ENCODE data around the gene ADGRG6.

The ADGRG6 gene

DNA sequence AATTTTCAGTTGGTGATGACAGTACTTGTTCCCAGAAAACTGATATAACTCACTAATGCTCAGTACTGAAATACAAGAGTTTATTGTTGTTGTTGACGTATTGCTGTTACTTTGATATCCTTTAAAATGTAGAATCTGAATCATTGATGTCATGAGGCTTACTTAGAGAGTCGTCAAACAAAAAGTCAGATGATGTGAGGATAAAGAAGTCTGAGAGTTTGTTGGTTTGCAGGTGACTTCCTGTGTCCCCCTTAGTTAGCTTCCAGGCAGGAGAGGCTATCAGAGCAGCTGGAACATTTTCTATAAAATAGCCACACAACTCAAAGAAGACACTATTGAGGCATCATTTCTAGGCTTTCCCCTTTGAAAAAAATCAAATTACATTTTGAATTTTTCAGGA is 97.9 kb downstream of the ADGRG6 start:
- Histone ChIP-seq H3K4me1 (ENCODE audit: control insufficient read depth in 2 of 2, insufficient read depth in 2 of 2, low read length in 2 of 2) (no peaks in the 10 kb centered on the region), H3K27ac (ENCODE audit: low read depth in 2 of 2, low read length in 2 of 2) (no peak overlapping the region)

DNA sequence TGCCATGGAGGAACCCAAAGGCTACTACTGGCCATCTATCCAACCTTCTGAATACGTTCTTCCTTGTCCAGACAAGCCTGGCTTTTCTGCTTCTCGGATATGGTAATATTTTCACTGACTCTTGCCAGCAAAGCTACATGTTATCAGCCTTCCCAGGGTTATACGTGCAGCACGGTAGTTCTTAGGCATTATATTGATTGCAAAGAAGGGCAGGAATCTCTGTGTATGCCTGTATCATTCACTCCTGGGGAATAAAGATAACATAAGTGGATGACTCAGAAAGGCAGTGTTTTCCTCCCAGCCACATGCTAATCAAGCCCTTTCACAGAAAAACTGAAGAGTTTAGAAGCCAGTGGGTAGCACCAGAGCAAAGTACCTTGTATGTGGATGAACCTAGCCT is 98.7 kb downstream of the ADGRG6 start:
- H3K9me3 ChIP-seq (ENCODE audit: control insufficient read depth in 2 of 2, low read length in 2 of 2), result no peaks in the 10 kb centered on the region
- H3K27ac ChIP-seq (ENCODE audit: low read depth in 2 of 2, low read length in 2 of 2), result no peak overlapping the region
- no peaks in the 10 kb centered on the region for H3K36me3 ChIP-seq (ENCODE audit: control insufficient read depth in 2 of 2, insufficient read depth in 2 of 2, low read length in 2 of 2)

More for the DNA sequence above, 97.9 kb downstream of the ADGRG6 start:
- H3K27me3 ChIP-seq (ENCODE audit: control insufficient read depth in 2 of 2, insufficient read depth in 2 of 2, low read length in 2 of 2), result no peaks in the 10 kb centered on the region
- H3K4me3 ChIP-seq (ENCODE audit: low read length in 2 of 2), result no peak overlapping the region
- H3K36me3 ChIP-seq (ENCODE audit: control insufficient read depth in 2 of 2, insufficient read depth in 2 of 2, low read length in 2 of 2), result no peaks in the 10 kb centered on the region
- H3K9ac ChIP-seq (ENCODE audit: low read depth in 1 of 2, low read length in 2 of 2), result no peak overlapping the region
- H3K9me3 ChIP-seq (ENCODE audit: control insufficient read depth in 2 of 2, low read length in 2 of 2), result no peaks in the 10 kb centered on the region

DNA sequence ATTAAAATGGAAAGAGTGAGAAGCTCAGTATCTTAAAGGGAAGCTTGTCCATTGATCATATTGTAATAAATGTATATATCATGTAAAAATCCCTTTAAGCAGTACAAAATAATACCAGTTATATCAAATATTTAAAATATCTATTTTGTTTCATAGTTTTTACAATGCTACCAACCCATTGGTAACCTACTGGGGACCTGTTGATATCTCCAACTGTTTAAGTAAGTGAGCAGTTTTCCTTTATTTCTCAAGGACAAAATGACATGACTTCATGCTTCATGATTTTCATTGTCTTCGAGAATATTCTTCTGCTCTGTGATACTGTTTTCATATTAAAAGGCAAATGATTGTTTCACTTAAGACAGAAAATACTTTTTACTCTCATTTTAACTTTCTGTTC is 100.0 kb downstream of the ADGRG6 start:
- no peak overlapping the region for H3K4me3 ChIP-seq (ENCODE audit: low read length in 2 of 2)
- H3K4me1 ChIP-seq (ENCODE audit: control insufficient read depth in 2 of 2, insufficient read depth in 2 of 2, low read length in 2 of 2), result no peaks in the 10 kb centered on the region
- no peaks in the 10 kb centered on the region for H3K9me3 ChIP-seq (ENCODE audit: control insufficient read depth in 2 of 2, low read length in 2 of 2)
- no peaks in the 10 kb centered on the region for H3K36me3 ChIP-seq (ENCODE audit: control insufficient read depth in 2 of 2, insufficient read depth in 2 of 2, low read length in 2 of 2)
- no peaks in the 10 kb centered on the region for H3K27me3 ChIP-seq (ENCODE audit: control insufficient read depth in 2 of 2, insufficient read depth in 2 of 2, low read length in 2 of 2)
- no peak overlapping the region for H3K9ac ChIP-seq (ENCODE audit: low read depth in 1 of 2, low read length in 2 of 2)
- no peak overlapping the region for H3K27ac ChIP-seq (ENCODE audit: low read depth in 2 of 2, low read length in 2 of 2)

More for the DNA sequence above, 98.7 kb downstream of the ADGRG6 start:
- no peak overlapping the region for H3K4me3 ChIP-seq (ENCODE audit: low read length in 2 of 2)
- no peaks in the 10 kb centered on the region for H3K27me3 ChIP-seq (ENCODE audit: control insufficient read depth in 2 of 2, insufficient read depth in 2 of 2, low read length in 2 of 2)
- H3K4me1 ChIP-seq (ENCODE audit: control insufficient read depth in 2 of 2, insufficient read depth in 2 of 2, low read length in 2 of 2), result no peaks in the 10 kb centered on the region
- no peak overlapping the region for H3K9ac ChIP-seq (ENCODE audit: low read depth in 1 of 2, low read length in 2 of 2)

DNA sequence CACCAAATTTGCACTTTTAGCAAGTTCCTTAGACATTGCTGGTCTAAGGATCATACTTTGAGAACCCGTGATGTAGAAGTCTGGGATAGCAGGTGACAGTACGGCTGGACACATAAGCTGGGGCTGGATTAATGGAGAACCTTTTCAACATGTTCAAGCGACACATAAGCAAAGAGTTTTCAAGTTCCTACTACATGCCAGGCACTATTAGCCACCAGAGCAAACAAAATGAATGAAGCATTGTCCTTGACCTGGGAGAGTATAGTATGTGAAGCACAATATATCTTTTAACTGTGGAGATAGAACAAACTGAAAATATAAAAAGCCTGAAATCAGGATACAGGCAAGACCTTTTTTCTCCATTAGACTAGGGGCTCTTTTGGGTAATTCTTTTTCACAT is 102.9 kb downstream of the ADGRG6 start:
- H3K9ac ChIP-seq (ENCODE audit: low read depth in 1 of 2, low read length in 2 of 2), result no peak overlapping the region
- no peak overlapping the region for H3K4me3 ChIP-seq (ENCODE audit: low read length in 2 of 2)
- no peaks in the 10 kb centered on the region for H3K9me3 ChIP-seq (ENCODE audit: control insufficient read depth in 2 of 2, low read length in 2 of 2)
- H3K27me3 ChIP-seq (ENCODE audit: control insufficient read depth in 2 of 2, insufficient read depth in 2 of 2, low read length in 2 of 2), result no peaks in the 10 kb centered on the region
- no peak overlapping the region for H3K27ac ChIP-seq (ENCODE audit: low read depth in 2 of 2, low read length in 2 of 2)
- no peaks in the 10 kb centered on the region for H3K4me1 ChIP-seq (ENCODE audit: control insufficient read depth in 2 of 2, insufficient read depth in 2 of 2, low read length in 2 of 2)
- no peaks in the 10 kb centered on the region for H3K36me3 ChIP-seq (ENCODE audit: control insufficient read depth in 2 of 2, insufficient read depth in 2 of 2, low read length in 2 of 2)

DNA sequence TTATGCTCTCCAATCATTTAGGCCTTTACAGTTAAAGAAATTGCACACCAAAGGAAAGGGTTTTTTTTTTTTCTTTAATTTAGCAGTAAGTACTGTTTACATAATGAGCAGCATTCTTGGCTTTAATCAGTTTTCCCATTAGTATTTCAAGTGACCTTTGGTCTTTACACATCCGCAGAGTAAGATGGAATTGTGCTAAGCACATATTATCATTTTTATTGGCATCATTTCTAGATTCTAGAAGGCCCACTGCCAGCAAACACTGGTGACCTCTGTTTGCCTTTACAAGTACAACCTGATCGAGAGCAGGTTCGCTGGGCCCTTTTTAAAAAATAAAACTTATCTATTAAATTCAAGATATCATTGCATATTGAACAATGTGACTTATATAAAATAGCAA is 104.3 kb downstream of the ADGRG6 start:
- Histone ChIP-seq H3K27ac (ENCODE audit: low read depth in 2 of 2, low read length in 2 of 2) (no peak overlapping the region), H3K36me3 (ENCODE audit: control insufficient read depth in 2 of 2, insufficient read depth in 2 of 2, low read length in 2 of 2) (no peaks in the 10 kb centered on the region), H3K9ac (ENCODE audit: low read depth in 1 of 2, low read length in 2 of 2) (no peak overlapping the region), H3K4me3 (ENCODE audit: low read length in 2 of 2) (no peak overlapping the region), H3K9me3 (ENCODE audit: control insufficient read depth in 2 of 2, low read length in 2 of 2) (no peaks in the 10 kb centered on the region), H3K27me3 (ENCODE audit: control insufficient read depth in 2 of 2, insufficient read depth in 2 of 2, low read length in 2 of 2) (no peaks in the 10 kb centered on the region), H3K4me1 (ENCODE audit: control insufficient read depth in 2 of 2, insufficient read depth in 2 of 2, low read length in 2 of 2) (no peaks in the 10 kb centered on the region)

DNA sequence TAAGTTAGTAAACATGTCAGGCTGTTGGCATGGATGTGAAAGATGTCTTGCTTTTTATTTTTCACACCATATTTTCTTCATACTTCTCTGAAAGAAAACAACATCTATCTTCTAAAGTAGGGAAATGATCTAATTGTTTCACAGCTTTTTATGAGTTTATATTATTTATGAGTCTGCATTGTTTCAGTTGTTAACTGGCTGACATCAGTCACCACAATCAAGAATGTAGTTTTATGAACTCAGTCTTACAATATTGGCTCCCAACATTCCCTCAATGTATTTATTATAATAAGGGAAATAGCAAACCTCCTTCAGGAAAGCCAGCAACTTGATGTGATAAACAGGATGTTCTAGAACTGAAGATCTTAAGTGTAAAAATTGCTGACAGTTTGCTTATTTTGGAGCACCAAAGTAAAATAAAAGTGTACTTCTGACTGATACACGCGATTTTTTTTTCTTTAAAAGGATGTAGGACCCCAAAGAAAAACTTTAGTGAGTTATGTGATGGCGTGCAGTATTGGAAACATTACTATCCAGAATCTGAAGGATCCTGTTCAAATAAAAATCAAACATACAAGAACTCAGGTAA is 106.0 kb downstream of the ADGRG6 start:
- H3K4me3 ChIP-seq (ENCODE audit: low read length in 2 of 2), result no peak overlapping the region
- H3K36me3 ChIP-seq (ENCODE audit: control insufficient read depth in 2 of 2, insufficient read depth in 2 of 2, low read length in 2 of 2), result no peaks in the 10 kb centered on the region
- no peaks in the 10 kb centered on the region for H3K9me3 ChIP-seq (ENCODE audit: control insufficient read depth in 2 of 2, low read length in 2 of 2)
- H3K4me1 ChIP-seq (ENCODE audit: control insufficient read depth in 2 of 2, insufficient read depth in 2 of 2, low read length in 2 of 2), result no peaks in the 10 kb centered on the region
- H3K9ac ChIP-seq (ENCODE audit: low read depth in 1 of 2, low read length in 2 of 2), result no peak overlapping the region
- H3K27me3 ChIP-seq (ENCODE audit: control insufficient read depth in 2 of 2, insufficient read depth in 2 of 2, low read length in 2 of 2), result no peaks in the 10 kb centered on the region
- H3K27ac ChIP-seq (ENCODE audit: low read depth in 2 of 2, low read length in 2 of 2), result no peak overlapping the region

DNA sequence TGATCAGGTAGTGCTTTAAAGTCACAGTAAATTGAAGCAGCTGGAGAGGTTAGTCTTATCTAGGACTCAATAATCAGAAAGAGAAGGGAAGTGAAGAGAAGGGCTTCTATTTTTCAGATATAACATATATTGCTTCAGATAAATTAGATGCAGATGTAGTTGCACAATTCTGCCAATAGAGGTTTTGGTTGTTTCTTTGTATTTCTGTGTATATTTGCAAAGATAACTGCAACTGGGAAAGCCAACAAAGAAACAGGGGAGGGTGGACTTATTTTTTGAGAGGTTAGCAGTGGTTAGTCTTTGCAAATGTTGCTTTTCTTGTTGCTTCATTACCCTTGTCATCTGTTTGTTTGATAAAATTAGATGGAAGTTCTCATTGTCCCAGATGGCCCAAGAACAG is 106.6 kb downstream of the ADGRG6 start:
- no peaks in the 10 kb centered on the region for H3K4me1 ChIP-seq (ENCODE audit: control insufficient read depth in 2 of 2, insufficient read depth in 2 of 2, low read length in 2 of 2)
- H3K9me3 ChIP-seq (ENCODE audit: control insufficient read depth in 2 of 2, low read length in 2 of 2), result no peaks in the 10 kb centered on the region
- no peak overlapping the region for H3K9ac ChIP-seq (ENCODE audit: low read depth in 1 of 2, low read length in 2 of 2)
- no peak overlapping the region for H3K27ac ChIP-seq (ENCODE audit: low read depth in 2 of 2, low read length in 2 of 2)
- no peaks in the 10 kb centered on the region for H3K27me3 ChIP-seq (ENCODE audit: control insufficient read depth in 2 of 2, insufficient read depth in 2 of 2, low read length in 2 of 2)
- no peak overlapping the region for H3K4me3 ChIP-seq (ENCODE audit: low read length in 2 of 2)
- no peaks in the 10 kb centered on the region for H3K36me3 ChIP-seq (ENCODE audit: control insufficient read depth in 2 of 2, insufficient read depth in 2 of 2, low read length in 2 of 2)

DNA sequence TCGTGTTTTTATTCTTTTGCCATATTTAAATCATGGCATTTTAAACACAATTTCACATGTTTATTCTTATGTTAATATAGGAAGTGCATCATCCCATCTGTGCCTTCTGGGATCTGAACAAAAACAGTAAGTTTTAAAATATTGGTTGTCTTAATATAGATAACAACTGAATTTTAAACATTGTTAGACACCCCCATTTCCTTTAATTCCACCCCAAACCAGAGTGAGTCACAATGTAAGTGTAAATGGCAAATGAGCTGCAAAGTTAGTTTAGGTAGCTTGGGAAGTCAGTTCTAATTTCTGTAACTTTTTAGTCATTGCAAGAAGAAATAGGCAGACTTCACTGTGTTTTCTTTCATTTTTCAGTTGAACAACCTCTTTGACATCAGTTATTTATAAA is 108.0 kb downstream of the ADGRG6 start:
- no peak overlapping the region for H3K27ac ChIP-seq (ENCODE audit: low read depth in 2 of 2, low read length in 2 of 2)
- H3K9me3 ChIP-seq (ENCODE audit: control insufficient read depth in 2 of 2, low read length in 2 of 2), result no peaks in the 10 kb centered on the region
- H3K27me3 ChIP-seq (ENCODE audit: control insufficient read depth in 2 of 2, insufficient read depth in 2 of 2, low read length in 2 of 2), result no peaks in the 10 kb centered on the region
- no peak overlapping the region for H3K9ac ChIP-seq (ENCODE audit: low read depth in 1 of 2, low read length in 2 of 2)
- H3K4me1 ChIP-seq (ENCODE audit: control insufficient read depth in 2 of 2, insufficient read depth in 2 of 2, low read length in 2 of 2), result no peaks in the 10 kb centered on the region
- H3K36me3 ChIP-seq (ENCODE audit: control insufficient read depth in 2 of 2, insufficient read depth in 2 of 2, low read length in 2 of 2), result no peaks in the 10 kb centered on the region
- H3K4me3 ChIP-seq (ENCODE audit: low read length in 2 of 2), result no peak overlapping the region

DNA sequence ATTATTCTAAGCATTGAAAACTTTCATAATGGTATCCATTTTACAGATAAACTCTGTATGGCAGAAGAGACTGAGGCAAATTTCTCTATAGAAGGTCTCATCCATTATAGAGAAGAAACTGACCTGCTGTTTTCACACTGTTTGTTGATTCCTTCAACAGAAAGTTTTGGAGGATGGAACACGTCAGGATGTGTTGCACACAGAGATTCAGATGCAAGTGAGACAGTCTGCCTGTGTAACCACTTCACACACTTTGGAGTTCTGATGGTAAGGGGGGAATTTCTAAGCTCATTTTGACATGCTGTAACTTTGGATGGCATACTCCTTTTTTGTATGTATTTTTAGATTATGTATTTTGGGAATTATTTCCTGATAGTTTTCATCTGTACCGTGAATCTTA is 109.3 kb downstream of the ADGRG6 start:
- Histone ChIP-seq H3K27ac (ENCODE audit: low read depth in 2 of 2, low read length in 2 of 2) (no peak overlapping the region), H3K4me3 (ENCODE audit: low read length in 2 of 2) (no peak overlapping the region), H3K9me3 (ENCODE audit: control insufficient read depth in 2 of 2, low read length in 2 of 2) (no peaks in the 10 kb centered on the region), H3K4me1 (ENCODE audit: control insufficient read depth in 2 of 2, insufficient read depth in 2 of 2, low read length in 2 of 2) (no peaks in the 10 kb centered on the region), H3K27me3 (ENCODE audit: control insufficient read depth in 2 of 2, insufficient read depth in 2 of 2, low read length in 2 of 2) (no peaks in the 10 kb centered on the region), H3K9ac (ENCODE audit: low read depth in 1 of 2, low read length in 2 of 2) (no peak overlapping the region), H3K36me3 (ENCODE audit: control insufficient read depth in 2 of 2, insufficient read depth in 2 of 2, low read length in 2 of 2) (no peaks in the 10 kb centered on the region)

DNA sequence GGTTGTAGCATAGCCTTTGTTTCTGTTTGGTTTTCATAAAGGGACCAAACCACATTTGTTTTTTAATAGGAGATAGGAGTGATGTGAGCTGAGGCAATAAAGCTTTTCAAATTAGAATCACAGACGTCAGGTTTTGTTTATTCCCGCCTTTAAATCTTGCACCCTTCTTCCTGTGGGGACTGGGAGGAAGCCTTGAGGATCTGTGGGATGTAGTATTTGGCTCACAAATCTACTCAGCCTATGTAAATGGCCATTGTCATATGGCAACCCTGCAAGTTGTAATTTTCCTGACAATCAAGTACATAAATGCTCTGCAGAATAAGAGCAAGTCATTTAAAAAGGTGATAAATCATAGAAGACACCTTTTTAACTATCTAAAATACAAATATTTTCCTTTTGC is 110.4 kb downstream of the ADGRG6 start:
- no peak overlapping the region for H3K27ac ChIP-seq (ENCODE audit: low read depth in 2 of 2, low read length in 2 of 2)
- H3K9ac ChIP-seq (ENCODE audit: low read depth in 1 of 2, low read length in 2 of 2), result no peak overlapping the region
- H3K4me3 ChIP-seq (ENCODE audit: low read length in 2 of 2), result no peak overlapping the region
- H3K36me3 ChIP-seq (ENCODE audit: control insufficient read depth in 2 of 2, insufficient read depth in 2 of 2, low read length in 2 of 2), result no peaks in the 10 kb centered on the region
- H3K27me3 ChIP-seq (ENCODE audit: control insufficient read depth in 2 of 2, insufficient read depth in 2 of 2, low read length in 2 of 2), result no peaks in the 10 kb centered on the region
- H3K4me1 ChIP-seq (ENCODE audit: control insufficient read depth in 2 of 2, insufficient read depth in 2 of 2, low read length in 2 of 2), result no peaks in the 10 kb centered on the region
- no peaks in the 10 kb centered on the region for H3K9me3 ChIP-seq (ENCODE audit: control insufficient read depth in 2 of 2, low read length in 2 of 2)

DNA sequence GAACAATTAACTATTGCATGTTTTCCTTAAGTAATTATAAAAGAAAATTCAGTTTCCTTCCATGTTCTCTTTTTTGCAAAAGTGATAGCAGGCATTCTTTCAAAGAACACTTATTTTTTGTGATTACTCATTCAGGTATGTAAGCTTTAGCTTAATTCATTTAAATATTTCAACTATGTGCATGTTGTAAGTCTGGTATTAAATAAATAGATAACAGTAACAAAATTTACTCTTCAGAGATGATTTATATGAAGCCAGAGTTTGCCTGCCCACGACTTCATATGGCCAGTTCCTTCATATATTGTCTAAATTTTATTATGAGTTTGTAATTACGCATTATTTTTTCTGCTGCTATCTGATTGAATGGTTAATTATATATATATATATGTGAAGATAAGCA is 110.9 kb downstream of the ADGRG6 start:
- Histone ChIP-seq H3K27ac (ENCODE audit: low read depth in 2 of 2, low read length in 2 of 2) (no peak overlapping the region), H3K9ac (ENCODE audit: low read depth in 1 of 2, low read length in 2 of 2) (no peak overlapping the region), H3K9me3 (ENCODE audit: control insufficient read depth in 2 of 2, low read length in 2 of 2) (no peaks in the 10 kb centered on the region), H3K4me1 (ENCODE audit: control insufficient read depth in 2 of 2, insufficient read depth in 2 of 2, low read length in 2 of 2) (no peaks in the 10 kb centered on the region), H3K4me3 (ENCODE audit: low read length in 2 of 2) (no peak overlapping the region), H3K27me3 (ENCODE audit: control insufficient read depth in 2 of 2, insufficient read depth in 2 of 2, low read length in 2 of 2) (no peaks in the 10 kb centered on the region), H3K36me3 (ENCODE audit: control insufficient read depth in 2 of 2, insufficient read depth in 2 of 2, low read length in 2 of 2) (no peaks in the 10 kb centered on the region)

Measured in mucosa of rectum (tissue), 2 donors.